Activated naive CD4-positive, alpha-beta T cell treated with anti-CD3 and anti-CD28 coated beads for 36 hours (primary cell): ENCODE data around the gene ZDHHC24. TPM values are rescaled to one million over a fixed set of nuclear protein-coding genes. Genes with fewer than 3 reads are reported as not detected.
A peak's percentile ranks its signal among the peaks of the same experiment; 100 is the strongest.
"Not testable (repeated sequence)": the region's sequence is repeated elsewhere in the genome, so short reads cannot be mapped to it uniquely, and the experiment has no call there.

Experiments used
- CTCF ChIA-PET: fragments of 350-600 bp; sonication (Branson Sonifier 250); formaldehyde crosslinking; loops from one replicate; lab custom pipeline; 2021; ENCODE audit warnings: antibody characterized with exemption; lab: Charles Lee
- DNase-seq: peaks from one replicate; pipeline ENCODE4 v3.0.0-alpha.2; 2020
- H3K27ac Mint-ChIP-seq: one replicate; pipeline ENCODE4 v1.8.0; 2021; ENCODE audit warnings: mild to moderate bottlenecking, mixed read lengths
- H3K27me3 Mint-ChIP-seq: one replicate; pipeline ENCODE4 v1.8.0; 2021; ENCODE audit warnings: low read depth, mixed read lengths
- H3K36me3 Mint-ChIP-seq: one replicate; pipeline ENCODE4 v1.8.0; 2021; ENCODE audit warnings: low read depth, mixed read lengths
- H3K4me1 Mint-ChIP-seq: one replicate; pipeline ENCODE4 v1.8.0; 2021; ENCODE audit warnings: low read depth, mixed read lengths
- H3K4me3 Mint-ChIP-seq: one replicate; pipeline ENCODE4 v1.8.0; 2021; ENCODE audit warnings: mild to moderate bottlenecking, moderate library complexity, mixed read lengths
- H3K9me3 Mint-ChIP-seq: one replicate; pipeline ENCODE4 v1.8.0; 2021; ENCODE audit warnings: mixed read lengths
- intact Hi-C: fragments of 100-400 bp; cut with micrococcal nuclease; formaldehyde crosslinking; loops from one replicate; pipeline ENCODE4 v1.15.1; 2023
- total RNA-seq, 2 experiments: library from RNA; stranded (reverse); gene quantifications; one replicate each; pipeline ENCODE4 v1.2.3, GENCODE V29; 2021

ZDHHC24 gene
- 10 to 100 TPM; 11.5 to 13.4 TPM for total RNA-seq

DNA sequence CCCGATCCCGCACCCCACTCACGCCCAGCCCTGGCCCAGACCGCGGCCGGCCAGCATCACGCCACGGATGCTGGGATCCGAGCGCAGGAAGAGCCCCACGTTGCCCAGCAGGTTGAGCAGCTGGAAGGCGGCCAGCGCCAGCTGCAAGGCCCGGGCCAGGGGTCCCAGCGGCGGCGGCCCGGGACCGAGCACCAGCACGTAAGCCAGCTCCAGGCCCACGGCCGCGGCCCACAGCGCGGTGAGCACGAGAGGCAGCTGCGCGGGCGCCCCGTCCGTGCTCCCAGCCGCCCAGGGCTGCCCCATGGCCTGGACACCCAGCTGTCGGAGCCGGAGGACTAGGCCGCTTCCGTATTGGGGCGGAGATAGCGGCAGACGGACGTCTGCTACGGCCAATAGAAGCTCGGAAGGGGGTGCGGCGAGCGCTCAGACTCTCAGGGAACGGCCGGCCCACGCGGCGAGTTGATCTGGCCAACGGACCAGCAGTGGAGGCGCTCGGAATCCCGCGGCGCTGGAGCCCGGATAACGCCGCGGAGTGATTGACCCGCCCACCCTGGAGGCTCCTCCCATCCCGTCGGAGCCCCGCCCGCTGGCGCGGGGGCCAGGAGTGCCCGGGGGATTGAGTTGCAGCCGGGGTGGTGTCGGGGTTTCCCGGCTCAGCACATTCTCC, at the start of gene ZDHHC24:
TSS of gene ZDHHC24 (minus strand) at position 348 of the 667 bp plus-strand sequence. CDS start at position 303, 45 bp downstream.
- Mint-ChIP-seq H3K4me3 (peak within 1 kb of the TSS; percentile 75), H3K9me3 (no peaks in the 10 kb centered on the region), H3K4me1 (peaks cover 18% of the 10 kb centered on the region), H3K27me3 (no peaks in the 10 kb centered on the region), H3K27ac (peak within 1 kb of the TSS; percentile 30), H3K36me3 (peaks cover 3% of the 10 kb centered on the region)
- CTCF ChIA-PET = interaction anchor here (1.0 to 2.1 kb wide), 6 partner anchors 24 to 159 kb away, joined by 3 to 5 read pairs (median 4); no protein-coding TSS in a partner anchor
- DNase-seq = peak; percentile 91
- intact Hi-C loops = loop anchor here (1.0 to 10.0 kb wide), 6 partner anchors 35 to 409 kb away; partner anchors contain the start of genes BBS1, PC, RBM14 and RBM4

DNA sequence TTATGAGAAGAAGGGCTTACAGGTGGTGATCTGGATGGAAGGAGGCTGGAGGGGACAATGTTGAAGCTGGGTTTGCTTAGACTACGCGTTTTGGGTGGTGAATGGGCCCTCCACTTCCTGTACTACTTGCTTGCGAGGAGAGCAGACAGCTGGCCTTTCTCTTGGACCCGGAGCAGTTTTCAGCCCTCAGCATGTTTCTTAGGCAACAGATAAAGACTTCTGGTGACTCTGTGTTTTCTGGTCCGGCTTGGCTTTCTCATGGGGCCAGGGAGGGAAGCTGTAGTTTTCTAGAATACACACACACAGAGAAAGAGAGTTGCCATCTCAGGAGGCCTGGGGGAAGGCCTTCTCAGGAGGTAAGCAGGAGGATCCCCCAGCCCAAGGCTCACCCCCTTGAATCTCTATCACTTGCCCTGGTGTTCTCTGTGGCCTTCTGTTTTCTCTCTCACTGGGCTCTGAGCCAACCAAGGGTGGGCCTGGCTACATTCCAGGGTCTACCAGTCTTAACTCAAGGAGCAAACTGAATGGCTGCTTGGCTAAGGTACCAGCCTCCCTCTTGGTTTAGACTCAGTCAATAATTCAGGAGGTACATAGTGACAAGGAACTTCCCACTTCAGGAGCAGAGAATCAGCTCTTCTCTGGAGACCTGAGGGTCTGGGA, 49.5 kb upstream of the ZDHHC24 start:
- Mint-ChIP-seq H3K36me3 (peaks cover 5% of the 10 kb centered on the region), H3K27ac (peak overlapping the region; percentile 48), H3K4me3 (peak overlapping the region; percentile 57), H3K4me1 (peaks cover 30% of the 10 kb centered on the region), H3K27me3 (no peaks in the 10 kb centered on the region), H3K9me3 (no peaks in the 10 kb centered on the region)
- DNase-seq = peak; percentile 11
- intact Hi-C loops = no loop called here
- CTCF ChIA-PET = interaction anchor here (0.7 to 1.5 kb wide), 3 partner anchors 16 to 49 kb away, joined by 3 to 5 read pairs (median 4); partner anchors contain the start of gene ACTN3

DNA sequence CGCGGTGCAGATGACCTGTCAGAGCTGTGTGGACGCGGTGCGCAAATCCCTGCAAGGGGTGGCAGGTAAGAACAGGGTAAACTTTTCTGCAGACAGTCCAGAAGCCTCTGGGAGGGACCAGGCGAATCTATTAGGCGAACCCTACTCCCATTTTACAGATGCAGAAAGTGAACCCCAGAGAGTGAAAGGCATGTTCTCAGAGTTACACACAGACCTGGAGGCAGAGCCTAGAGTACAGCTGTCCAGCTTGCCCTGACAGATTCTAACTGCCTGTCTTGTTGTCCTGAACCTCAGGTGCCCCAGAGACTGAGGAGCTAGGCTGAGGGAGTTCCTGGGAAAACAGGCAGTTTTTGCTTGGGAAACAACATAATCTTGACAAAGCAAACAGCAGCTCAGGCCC, 47.8 kb upstream of the ZDHHC24 start:
- intact Hi-C loops = loop anchor here (1.0 kb wide), 3 partner anchors 23 to 85 kb away; partner anchors contain the start of genes RBM14 and RBM4
- no peaks in the 10 kb centered on the region for H3K9me3 Mint-ChIP-seq
- peaks cover 30% of the 10 kb centered on the region for H3K4me1 Mint-ChIP-seq
- peaks cover 5% of the 10 kb centered on the region for H3K36me3 Mint-ChIP-seq
- H3K27ac Mint-ChIP-seq = peak overlapping the region; percentile 98
- CTCF ChIA-PET = interaction anchor here (1.0 to 1.6 kb wide), 3 partner anchors 84 to 100 kb away, joined by 3 to 4 read pairs (median 3); partner anchors contain the start of gene RBM4B
- no peaks in the 10 kb centered on the region for H3K27me3 Mint-ChIP-seq
- peak overlapping the region; percentile 100 for H3K4me3 Mint-ChIP-seq
- DNase-seq = no peak

DNA sequence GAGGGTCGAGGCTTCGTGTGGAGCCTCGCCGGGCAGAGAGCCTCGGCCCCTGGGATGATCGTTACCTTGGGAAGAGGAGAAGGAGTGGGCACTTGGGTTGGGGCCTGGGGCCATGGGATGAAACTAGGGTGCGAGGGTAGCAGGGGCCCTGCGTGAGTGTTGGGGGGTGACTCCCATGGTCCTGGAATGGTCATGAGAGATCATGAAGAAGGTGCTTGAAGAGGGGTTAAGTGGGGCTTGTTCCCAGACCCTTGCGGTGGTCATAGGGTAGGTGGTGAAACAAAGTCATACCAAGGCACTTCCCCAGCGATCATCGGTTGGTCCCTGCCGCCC, 47.4 kb upstream of the ZDHHC24 start:
- no peaks in the 10 kb centered on the region for H3K9me3 Mint-ChIP-seq
- peak overlapping the region; percentile 100 for H3K4me3 Mint-ChIP-seq
- no peaks in the 10 kb centered on the region for H3K27me3 Mint-ChIP-seq
- H3K27ac Mint-ChIP-seq = peak overlapping the region; percentile 98
- H3K4me1 Mint-ChIP-seq = peaks cover 30% of the 10 kb centered on the region
- H3K36me3 Mint-ChIP-seq = peaks cover 5% of the 10 kb centered on the region
- intact Hi-C loops = loop anchor here (1.0 kb wide), 3 partner anchors 23 to 85 kb away; partner anchors contain the start of genes RBM14 and RBM4
- CTCF ChIA-PET = interaction anchor here (1.3 to 2.0 kb wide), 5 partner anchors 12 to 100 kb away, joined by 3 to 8 read pairs (median 4); partner anchors contain the start of genes RBM4 and RBM4B
- DNase-seq = no peak

- peaks cover 30% of the 10 kb centered on the region for H3K4me1 Mint-ChIP-seq
- peak within 1 kb of the TSS; percentile 98 for H3K27ac Mint-ChIP-seq
- H3K9me3 Mint-ChIP-seq = no peaks in the 10 kb centered on the region
- peaks cover 5% of the 10 kb centered on the region for H3K36me3 Mint-ChIP-seq
- H3K27me3 Mint-ChIP-seq = no peaks in the 10 kb centered on the region
- intact Hi-C loops = loop anchor here (1.0 kb wide), 3 partner anchors 24 to 86 kb away; partner anchors contain the start of genes RBM14 and RBM4
- peak within 1 kb of the TSS; percentile 100 for H3K4me3 Mint-ChIP-seq
- CTCF ChIA-PET = interaction anchor here (0.5 to 2.0 kb wide), 16 partner anchors 10 to 382 kb away, joined by 3 to 8 read pairs (median 3); partner anchors contain the start of genes RBM4 and RBM4B
- peak; percentile 98 for DNase-seq
Measured at GRCh38 chr11:66592457-66593302, 46.8 kb upstream of the ZDHHC24 start, which contains the start of the genes CCDC87 and CCS. TSS of gene CCDC87 (minus strand) at chr11:66593063. CDS start at chr11:66593015, 48 bp downstream. TSS of gene CCS (plus strand) at chr11:66593185. CDS start at chr11:66593262, 77 bp downstream.

- Mint-ChIP-seq H3K36me3 (peaks cover 5% of the 10 kb centered on the region), H3K27me3 (no peaks in the 10 kb centered on the region), H3K4me3 (no peak overlapping the region), H3K9me3 (no peaks in the 10 kb centered on the region), H3K27ac (no peak overlapping the region), H3K4me1 (peaks cover 28% of the 10 kb centered on the region)
- CTCF ChIA-PET = interaction anchor here (1.3 to 2.0 kb wide), 3 partner anchors 10 to 86 kb away, joined by 4 to 8 read pairs (median 5); partner anchors contain the start of gene RBM4B
- intact Hi-C loops = no loop called here
- no peak for DNase-seq
Measured at GRCh38 chr11:66591175-66591574, 45.3 kb upstream of the ZDHHC24 start.

DNA sequence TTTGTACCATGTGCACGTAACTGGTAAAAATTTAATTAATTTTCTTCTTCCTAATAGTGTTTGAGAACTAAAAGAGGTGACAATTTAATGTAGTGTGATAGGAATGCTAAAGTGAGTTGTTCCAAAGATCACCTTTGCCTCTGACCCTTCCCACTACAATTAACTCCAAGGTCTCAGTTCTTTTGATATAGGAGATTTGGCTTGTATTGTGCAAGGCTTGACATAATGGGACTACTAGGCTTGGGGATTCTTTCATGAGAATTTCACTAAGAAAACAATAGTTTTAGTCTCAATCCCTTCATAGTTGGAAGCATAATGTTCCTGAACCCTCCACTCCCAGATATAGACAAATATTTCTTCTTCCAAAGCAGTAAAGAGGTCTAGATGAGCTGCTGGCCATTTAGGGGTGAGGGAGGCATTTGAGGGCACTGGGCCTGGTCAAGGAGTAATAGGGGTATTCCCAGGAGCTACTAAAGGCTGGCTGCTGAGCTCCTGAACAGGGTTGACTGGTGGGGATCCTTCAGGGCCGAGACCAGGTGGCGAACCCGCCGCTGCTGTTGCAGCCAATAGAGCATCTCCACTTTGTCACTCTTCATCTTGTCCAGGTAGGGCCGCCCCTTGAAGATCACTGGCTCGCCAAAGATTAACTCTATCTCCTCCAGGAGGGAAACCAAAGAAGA, 44.3 kb upstream of the ZDHHC24 start:
- H3K9me3 Mint-ChIP-seq = no peaks in the 10 kb centered on the region
- H3K27me3 Mint-ChIP-seq = no peaks in the 10 kb centered on the region
- H3K4me1 Mint-ChIP-seq = peaks cover 21% of the 10 kb centered on the region
- CTCF ChIA-PET = interaction anchor here (0.6 to 1.7 kb wide), 6 partner anchors 12 to 189 kb away, joined by 3 to 6 read pairs (median 4); partner anchors contain the start of gene RBM4B
- intact Hi-C loops = no loop called here
- DNase-seq = no peak
- no peak overlapping the region for H3K4me3 Mint-ChIP-seq
- peaks cover 5% of the 10 kb centered on the region for H3K36me3 Mint-ChIP-seq
- no peak overlapping the region for H3K27ac Mint-ChIP-seq

DNA sequence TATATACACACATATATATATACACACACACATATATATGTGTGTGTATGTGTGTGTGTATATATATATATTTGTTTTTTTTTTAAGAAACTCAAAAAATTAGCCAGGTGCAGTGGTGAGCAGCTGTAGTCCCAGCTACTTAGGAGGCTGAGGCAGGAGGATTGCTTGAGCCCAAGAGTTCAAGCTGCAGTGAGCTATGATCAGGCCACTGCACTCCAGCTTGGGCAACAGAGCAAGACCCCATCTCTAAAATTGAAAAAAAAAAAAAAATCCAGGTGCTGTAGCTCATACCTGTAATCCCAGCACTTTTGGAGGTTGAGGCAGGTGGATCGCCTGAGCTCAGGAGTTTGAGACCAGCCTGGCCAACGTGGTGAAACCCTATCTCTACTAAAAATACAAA, 43.5 kb upstream of the ZDHHC24 start:
- DNase-seq, H3K27me3 Mint-ChIP-seq, intact Hi-C loops, H3K4me3 Mint-ChIP-seq, H3K9me3 Mint-ChIP-seq, H3K27ac Mint-ChIP-seq, H3K36me3 Mint-ChIP-seq: not testable (repeated sequence)
- CTCF ChIA-PET = interaction anchor here (0.6 to 0.8 kb wide), 3 partner anchors 14 to 63 kb away, joined by 3 to 5 read pairs (median 3); no protein-coding TSS in a partner anchor
- H3K4me1 Mint-ChIP-seq = peaks cover 15% of the 10 kb centered on the region

GRCh38 chr11:66586136-66586535, 40.3 kb upstream of the ZDHHC24 start:
- CTCF ChIA-PET = interaction anchor here (1.1 kb wide), 1 partner anchor 9 kb away, joined by 4 read pairs; no protein-coding TSS in a partner anchor
- Mint-ChIP-seq H3K27me3 (no peaks in the 10 kb centered on the region), H3K4me1 (peaks cover under 1% of the 10 kb centered on the region), H3K4me3 (no peak overlapping the region), H3K9me3 (peaks cover 5% of the 10 kb centered on the region), H3K36me3 (no peaks in the 10 kb centered on the region), H3K27ac (no peak overlapping the region)
- no peak for DNase-seq
- intact Hi-C loops = no loop called here

GRCh38 chr11:66585447-66585846, 39.6 kb upstream of the ZDHHC24 start:
- DNase-seq, H3K4me3 Mint-ChIP-seq, intact Hi-C loops, H3K27me3 Mint-ChIP-seq, H3K27ac Mint-ChIP-seq, H3K4me1 Mint-ChIP-seq, H3K36me3 Mint-ChIP-seq, H3K9me3 Mint-ChIP-seq: not testable (repeated sequence)
- CTCF ChIA-PET = interaction anchor here (0.6 to 1.1 kb wide), 2 partner anchors 8 to 95 kb away, joined by 3 to 4 read pairs; no protein-coding TSS in a partner anchor
